Esophagus muscularis mucosa (tissue), 4 donors: ENCODE measurements around the gene ITPKC. TPM values are rescaled to one million over a fixed set of nuclear protein-coding genes. Genes with fewer than 3 reads are reported as not detected.

Experiments used
- DNase-seq: peaks from one replicate; pipeline ENCODE4 v3.0.0-alpha.2; 2017; ENCODE audit errors: extremely low spot score
- H3K27ac ChIP-seq, 4 donors: fragments of 200-600 bp; sonication (generic); replicated peaks in 1 of 4; 1 replicate in 3 of 4; 2 replicates in 1 of 4; pipeline ENCODE4 v1.5.1; 2016 to 2019; ENCODE audit warnings: mild to moderate bottlenecking in 1 of 4
- H3K27me3 ChIP-seq, 4 donors: fragments of 200-600 bp; sonication (generic); one replicate each; pipeline versions ENCODE4 v1.5.1 to v1.6.0; 2016 to 2019
- H3K36me3 ChIP-seq, 4 donors: fragments of 200-600 bp; sonication (generic); one replicate each; pipeline ENCODE4 v1.5.1; 2016 to 2019
- H3K4me1 ChIP-seq, 4 donors: fragments of 200-600 bp; sonication (generic); one replicate each; pipeline ENCODE4 v1.5.1; 2016 to 2019
- H3K4me3 ChIP-seq, 4 donors: fragments of 200-600 bp; sonication (generic); 1 replicate in 2 of 4; 2 replicates in 2 of 4; pipeline ENCODE4 v1.5.1; 2016 to 2019; ENCODE audit warnings: mild to moderate bottlenecking in 4 of 4, moderate library complexity in 1 of 4
- H3K9me3 ChIP-seq, 4 donors: fragments of 200-600 bp; sonication (generic); 1 replicate in 3 of 4; 2 replicates in 1 of 4; pipeline ENCODE4 v1.5.1; 2016 to 2019
- CTCF ChIP-seq, 3 experiments: fragments of 200-600 bp in 2 of 3; fragments of 450-650 bp in 1 of 3; sonication (generic) in 2 of 3; IDR thresholded peaks; one replicate each; pipeline ENCODE4 v1.5.1; 2017 to 2019; ENCODE audit warnings: antibody characterized with exemption in 3 of 3, mild to moderate bottlenecking in 2 of 3, moderate library complexity in 1 of 3
- EP300 ChIP-seq: sonication (generic); formaldehyde crosslinking; IDR thresholded peaks from one replicate; pipeline ENCODE4 v1.6.1; 2017; ENCODE audit warnings: antibody characterized with exemption
- POLR2A ChIP-seq: fragments of 450-650 bp; IDR thresholded peaks from one replicate; pipeline ENCODE4 v1.6.1; 2017; ENCODE audit warnings: antibody characterized with exemption, moderate library complexity, mild to moderate bottlenecking, low read depth
- POLR2AphosphoS5 ChIP-seq, 2 donors: sonication (generic); formaldehyde crosslinking; IDR thresholded peaks; one replicate each; pipeline ENCODE4 v1.6.1; 2017; ENCODE audit warnings: antibody characterized with exemption in 2 of 2
- WGBS: methylation state at CpG from one replicate; pipeline ENCODE4 v1.1.5; 2018; 5-methylcytosine and 5-hydroxymethylcytosine counted together
- intact Hi-C: fragments of 100-400 bp; cut with DNase I; formaldehyde crosslinking; loops from one replicate; pipeline ENCODE4 v1.15.1; 2023
- total RNA-seq, 4 donors: library from RNA; depleted of rRNA; stranded (reverse); fragments of >200 nt; gene quantifications; one replicate each; pipeline versions ENCODE4 v1.1.0 to v1.2.1, GENCODE V29; 2016

Gene ITPKC
- total RNA-seq, 4 donors from 2014 or later: 28.7 to 123 (median 33.3) TPM

GRCh38 chr19:40697007-40697406 is 19.9 kb upstream of the ITPKC start:
- peaks cover 16 to 96% (median 78%) of the 10 kb centered on the region in 4 donors for H3K36me3 ChIP-seq
- no peak for DNase-seq
- no peak overlapping the region for H3K4me3 ChIP-seq
- 92% methylated on average over 6 of the region's 6 CpGs for WGBS
- peaks cover 0 to 3% (median 2%) of the 10 kb centered on the region in 4 donors for H3K4me1 ChIP-seq
- no peaks in the 10 kb centered on the region for H3K27me3 ChIP-seq
- H3K9me3 ChIP-seq: no peaks in the 10 kb centered on the region
- H3K27ac ChIP-seq: no peak overlapping the region
- TF ChIP-seq EP300: no peak
- no peak for TF ChIP-seq POLR2AphosphoS5 (IDR thresholded peaks at IDR 0.05)
- TF ChIP-seq CTCF (IDR thresholded peaks at IDR 0.05): no peak
- TF ChIP-seq POLR2A: no peak
- intact Hi-C loops: no loop called here

- Histone ChIP-seq H3K4me3 (no peak overlapping the region), H3K27me3 (no peaks in the 10 kb centered on the region), H3K9me3 (no peaks in the 10 kb centered on the region), H3K36me3 (peaks cover 27 to 97% (median 80%) of the 10 kb centered on the region in 4 donors), H3K27ac (no peak overlapping the region), H3K4me1 (peaks cover 5 to 18% (median 13%) of the 10 kb centered on the region in 4 donors)
- DNase-seq: no peak
- TF ChIP-seq EP300 (no peak), POLR2AphosphoS5 (IDR thresholded peaks at IDR 0.05) (no peak), CTCF (IDR thresholded peaks at IDR 0.05) (no peak), POLR2A (no peak)
- intact Hi-C loops: no loop called here
- 90% methylated on average over 4 of the region's 9 CpGs for WGBS
Observed at GRCh38 chr19:40700083-40700482, 16.8 kb upstream of the ITPKC start.

GRCh38 chr19:40701758-40702157 is 15.2 kb upstream of the ITPKC start:
- no peak overlapping the region for H3K27ac ChIP-seq
- no peak overlapping the region for H3K4me3 ChIP-seq
- DNase-seq: no peak
- TF ChIP-seq POLR2AphosphoS5 (IDR thresholded peaks at IDR 0.05): no peak
- TF ChIP-seq EP300: no peak
- TF ChIP-seq POLR2A: no peak
- no peak for TF ChIP-seq CTCF (IDR thresholded peaks at IDR 0.05)
- 91% methylated on average over 6 of the region's 6 CpGs for WGBS
- intact Hi-C loops: no loop called here
- H3K36me3 ChIP-seq: peaks cover 27 to 94% (median 74%) of the 10 kb centered on the region in 4 donors
- no peaks in the 10 kb centered on the region for H3K9me3 ChIP-seq
- H3K27me3 ChIP-seq: no peaks in the 10 kb centered on the region
- H3K4me1 ChIP-seq: peaks cover 12 to 18% (median 13%) of the 10 kb centered on the region in 4 donors

- intact Hi-C loops: no loop called here
Observed at GRCh38 chr19:40702337-40703012, 14.4 kb upstream of the ITPKC start.

More at GRCh38 chr19:40702337-40703012, 14.4 kb upstream of the ITPKC start:
- no peaks in the 10 kb centered on the region for H3K27me3 ChIP-seq
- peak overlapping the region; percentile 34 to 74 (median 46) for H3K27ac ChIP-seq
- H3K4me3 ChIP-seq: no peak overlapping the region
- DNase-seq: no peak
- 71% methylated on average over 18 of the region's 18 CpGs for WGBS
- peaks cover 12 to 18% (median 13%) of the 10 kb centered on the region in 4 donors for H3K4me1 ChIP-seq
- TF ChIP-seq CTCF (IDR thresholded peaks at IDR 0.05): peak; percentile 30 to 65 (median 42)
- no peak for TF ChIP-seq POLR2A
- no peaks in the 10 kb centered on the region for H3K9me3 ChIP-seq
- H3K36me3 ChIP-seq: peaks cover 22 to 94% (median 71%) of the 10 kb centered on the region in 4 donors
